GM08714 (cell line): ENCODE data around the gene NMNAT2.
"Not testable (repeated sequence)": the region's sequence is repeated elsewhere in the genome, so short reads cannot be mapped to it uniquely, and the experiment has no call there.

ENCODE experiments used
- H3K4me3 ChIP-seq: fragments of 200-500 bp; sonication (Bioruptor generic); 2 replicates; pipeline ENCODE4 v1.5.1; 2014; ENCODE audit warnings: mild to moderate bottlenecking, low read length, inconsistent platforms
- ZNF274 ChIP-seq: IDR thresholded peaks from 2 replicates; pipeline ENCODE4 v1.6.1; 2012; ENCODE audit warnings: mild to moderate bottlenecking, low read depth, low read length

The NMNAT2 gene

GRCh38 chr1:183432548-183432875, 14.3 kb upstream of the NMNAT2 start:
- TF ChIP-seq ZNF274 = no peak
- no peak overlapping the region for H3K4me3 ChIP-seq

DNA sequence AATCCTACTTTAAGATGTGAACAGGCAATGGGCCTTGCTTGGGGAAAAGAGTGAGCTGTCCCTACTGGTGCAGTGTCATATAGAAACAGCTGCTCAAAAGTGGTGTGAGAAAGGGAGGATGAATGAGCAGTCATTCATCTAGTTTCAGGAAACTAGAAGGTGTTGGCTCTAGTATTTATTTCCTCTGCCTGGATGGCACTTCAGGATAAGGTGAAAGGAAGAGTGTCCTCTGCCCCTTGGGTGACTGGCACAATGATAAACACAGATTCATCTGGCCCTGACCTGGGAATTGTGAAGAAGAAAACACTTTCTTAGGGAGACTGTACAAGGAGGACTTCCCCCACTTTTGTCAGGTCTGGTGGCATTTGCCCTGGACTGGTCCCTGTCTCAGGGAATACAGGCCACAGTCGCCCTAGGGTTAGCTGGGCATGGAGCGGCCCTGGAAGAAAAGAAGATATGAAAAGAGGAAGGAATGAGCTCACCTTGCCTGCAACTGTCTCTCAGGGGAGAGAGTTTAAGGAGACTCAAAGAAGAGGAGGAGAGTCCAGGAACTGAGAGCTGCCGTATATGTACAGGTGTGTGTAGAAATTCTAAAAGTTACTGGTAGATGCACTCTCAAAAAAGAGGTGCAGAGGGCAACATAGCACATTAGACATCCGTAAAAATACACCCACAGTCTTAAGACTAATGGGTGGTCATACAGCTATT, 13.8 kb upstream of the NMNAT2 start:
- H3K4me3 ChIP-seq = no peak overlapping the region
- TF ChIP-seq ZNF274 = no peak

- not testable (repeated sequence) for H3K4me3 ChIP-seq
Measured at GRCh38 chr1:183427591-183427990, 9.4 kb upstream of the NMNAT2 start.

- H3K4me3 ChIP-seq = no peak overlapping the region
- TF ChIP-seq ZNF274 = no peak
Measured at GRCh38 chr1:183424691-183425090, 6.5 kb upstream of the NMNAT2 start.

DNA sequence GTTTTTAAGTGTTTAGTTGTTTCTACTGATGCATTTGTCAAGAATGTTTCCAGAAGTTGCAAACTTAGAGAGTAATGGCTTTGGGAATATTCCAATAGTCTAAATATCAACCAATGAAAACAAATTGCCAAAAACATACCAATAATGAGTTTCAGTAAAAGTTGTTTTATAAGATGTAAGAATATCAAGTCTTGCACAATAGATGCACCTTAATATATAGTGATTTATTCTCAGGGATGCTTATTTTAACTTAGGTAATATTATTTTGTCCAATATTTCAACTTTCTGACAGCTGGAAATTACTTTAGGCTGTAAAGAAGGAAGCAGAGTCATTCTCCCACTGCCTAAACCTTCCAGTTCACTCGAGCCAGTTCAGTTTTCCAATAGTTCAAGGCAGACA, 5.4 kb upstream of the NMNAT2 start:
- no peak for TF ChIP-seq ZNF274
- no peak overlapping the region for H3K4me3 ChIP-seq

- TF ChIP-seq ZNF274 = no peak
- no peak overlapping the region for H3K4me3 ChIP-seq
Measured at GRCh38 chr1:183419399-183419798, 1.2 kb upstream of the NMNAT2 start.

- TF ChIP-seq ZNF274 = no peak
- H3K4me3 ChIP-seq = no peak overlapping the region
Measured at GRCh38 chr1:183418696-183419095, 516 bp upstream of the NMNAT2 start.

DNA sequence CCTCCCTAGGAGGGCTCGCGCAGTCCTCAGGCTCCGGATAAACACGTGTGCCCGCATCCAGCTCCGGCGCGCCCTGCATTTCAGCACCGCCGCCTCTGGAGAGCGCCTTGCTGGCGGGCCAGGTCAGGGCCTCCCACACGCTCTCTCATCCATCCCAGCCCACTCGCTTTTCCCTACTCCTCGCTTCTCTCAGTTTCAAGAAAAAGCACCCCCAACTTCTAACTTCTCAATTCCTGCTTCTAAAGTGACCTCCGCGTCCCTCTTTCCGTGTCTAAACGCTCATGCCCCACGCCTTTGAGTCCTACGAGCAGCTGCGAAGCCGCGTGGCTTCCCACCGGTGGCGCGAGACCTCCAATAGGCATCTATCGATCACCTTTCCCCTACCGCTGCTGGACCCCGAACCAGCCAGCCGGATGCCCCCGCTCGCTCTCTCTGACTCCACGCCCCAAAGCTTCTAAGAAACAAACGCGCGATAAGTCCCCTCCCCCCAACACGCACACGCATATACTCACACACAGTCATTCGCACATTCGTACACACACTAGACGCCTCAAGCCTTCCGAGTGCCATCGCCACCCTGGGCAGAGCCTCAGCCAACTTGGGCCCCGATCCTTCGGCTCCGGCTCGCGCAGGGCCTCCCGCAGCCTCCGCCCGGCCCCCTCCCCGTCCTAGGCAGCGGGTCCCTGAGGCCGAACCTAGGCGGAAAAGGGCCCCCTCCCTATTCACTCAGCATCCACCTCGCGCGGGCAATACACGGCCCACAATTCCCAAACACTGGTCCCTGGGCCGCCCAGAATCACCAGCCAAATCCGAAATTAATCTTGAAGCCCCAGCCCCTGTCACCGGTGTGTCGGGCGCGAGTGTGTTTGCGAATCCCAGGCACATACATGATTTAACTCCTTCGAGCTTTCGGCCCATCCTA, 1.1 kb downstream of the NMNAT2 start:
- no peak overlapping the region for H3K4me3 ChIP-seq
- TF ChIP-seq ZNF274 = no peak

DNA sequence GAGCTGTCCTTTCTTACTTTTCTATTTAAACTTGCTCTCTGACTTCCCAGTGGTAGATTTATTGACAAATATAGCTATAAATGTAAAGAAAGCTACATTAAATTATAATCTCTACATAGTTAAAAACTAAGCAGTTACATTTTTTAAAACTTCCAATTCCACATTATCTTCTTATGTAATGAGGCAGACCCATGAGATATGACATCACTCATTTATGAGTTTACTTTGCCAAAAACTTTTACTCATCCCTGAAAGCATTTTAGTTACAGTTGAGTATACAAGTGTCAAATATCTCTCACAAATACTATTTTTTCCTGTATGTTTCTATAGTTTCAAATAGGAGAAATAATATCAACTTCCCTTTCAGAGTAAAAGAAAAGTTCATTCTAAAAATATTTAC, 3.8 kb downstream of the NMNAT2 start:
- TF ChIP-seq ZNF274 = no peak
- no peak overlapping the region for H3K4me3 ChIP-seq

- no peak for TF ChIP-seq ZNF274
- H3K4me3 ChIP-seq = no peak overlapping the region
Measured at GRCh38 chr1:183411091-183411490, 7.1 kb downstream of the NMNAT2 start.

DNA sequence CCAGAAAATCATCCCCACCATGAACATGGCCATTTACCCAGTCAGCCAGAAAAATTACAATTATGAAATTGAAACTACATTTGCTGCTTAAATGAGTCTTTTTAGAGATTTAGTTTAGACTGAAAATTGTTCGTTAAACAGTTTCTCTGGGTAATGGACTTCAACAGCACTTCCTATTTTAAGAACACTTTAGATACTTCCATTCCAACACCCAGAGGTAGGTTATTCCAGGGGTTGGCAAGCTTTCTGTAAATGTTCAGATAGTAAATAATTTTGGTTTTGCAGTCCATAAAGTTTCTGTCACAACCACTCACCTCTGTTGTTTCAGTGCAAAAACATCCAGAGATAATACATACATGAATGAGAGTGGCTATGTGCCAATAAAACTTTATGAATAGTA, 10.2 kb downstream of the NMNAT2 start:
- H3K4me3 ChIP-seq = no peak overlapping the region
- TF ChIP-seq ZNF274 = no peak

- no peak overlapping the region for H3K4me3 ChIP-seq
- no peak for TF ChIP-seq ZNF274
Measured at GRCh38 chr1:183407474-183407873, 10.7 kb downstream of the NMNAT2 start.

GRCh38 chr1:183404476-183404875, 13.7 kb downstream of the NMNAT2 start:
- H3K4me3 ChIP-seq = no peak overlapping the region
- no peak for TF ChIP-seq ZNF274

DNA sequence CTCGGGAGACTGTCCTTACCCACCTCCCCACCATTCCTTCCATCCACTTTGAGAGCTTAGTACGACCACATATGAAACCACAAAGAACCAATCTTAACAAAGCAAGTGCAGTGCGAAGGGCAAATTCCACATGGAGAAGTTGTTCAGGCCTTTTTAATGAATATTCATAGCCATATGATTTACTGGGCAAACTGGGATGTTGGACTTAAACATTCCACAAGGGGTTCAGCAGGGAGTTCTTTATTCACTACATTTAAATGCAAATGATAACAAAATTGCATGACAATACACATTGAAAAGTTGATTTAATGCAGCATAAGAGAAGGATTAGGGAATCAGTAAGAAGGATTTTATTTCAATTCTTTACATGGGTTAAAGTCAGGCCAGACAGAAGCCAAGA, 14.7 kb downstream of the NMNAT2 start:
- no peak for TF ChIP-seq ZNF274
- H3K4me3 ChIP-seq = no peak overlapping the region

DNA sequence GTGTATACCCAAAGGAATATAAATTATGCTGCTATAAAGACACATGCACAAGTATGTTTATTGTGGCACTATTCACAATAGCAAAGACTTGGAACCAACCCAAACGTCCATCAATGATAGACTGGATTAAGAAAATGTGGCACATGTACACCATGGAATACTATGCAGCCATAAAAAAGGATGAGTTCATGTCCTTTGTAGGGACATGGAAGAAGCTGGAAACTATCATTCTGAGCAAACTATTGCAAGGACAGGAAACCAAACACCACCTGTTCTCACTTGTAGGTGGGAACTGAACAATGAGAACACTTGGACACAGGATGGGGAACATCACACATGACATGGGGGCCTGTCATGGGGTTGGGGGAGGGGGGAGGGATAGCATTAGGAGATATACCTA, 16.6 kb downstream of the NMNAT2 start:
- not testable (repeated sequence) for H3K4me3 ChIP-seq
